ENCODE results near the gene CMTR2.
"Not testable (repeated sequence)": the region's sequence is repeated elsewhere in the genome, so short reads cannot be mapped to it uniquely, and the experiment has no call there.

CMTR2 gene, protein sequence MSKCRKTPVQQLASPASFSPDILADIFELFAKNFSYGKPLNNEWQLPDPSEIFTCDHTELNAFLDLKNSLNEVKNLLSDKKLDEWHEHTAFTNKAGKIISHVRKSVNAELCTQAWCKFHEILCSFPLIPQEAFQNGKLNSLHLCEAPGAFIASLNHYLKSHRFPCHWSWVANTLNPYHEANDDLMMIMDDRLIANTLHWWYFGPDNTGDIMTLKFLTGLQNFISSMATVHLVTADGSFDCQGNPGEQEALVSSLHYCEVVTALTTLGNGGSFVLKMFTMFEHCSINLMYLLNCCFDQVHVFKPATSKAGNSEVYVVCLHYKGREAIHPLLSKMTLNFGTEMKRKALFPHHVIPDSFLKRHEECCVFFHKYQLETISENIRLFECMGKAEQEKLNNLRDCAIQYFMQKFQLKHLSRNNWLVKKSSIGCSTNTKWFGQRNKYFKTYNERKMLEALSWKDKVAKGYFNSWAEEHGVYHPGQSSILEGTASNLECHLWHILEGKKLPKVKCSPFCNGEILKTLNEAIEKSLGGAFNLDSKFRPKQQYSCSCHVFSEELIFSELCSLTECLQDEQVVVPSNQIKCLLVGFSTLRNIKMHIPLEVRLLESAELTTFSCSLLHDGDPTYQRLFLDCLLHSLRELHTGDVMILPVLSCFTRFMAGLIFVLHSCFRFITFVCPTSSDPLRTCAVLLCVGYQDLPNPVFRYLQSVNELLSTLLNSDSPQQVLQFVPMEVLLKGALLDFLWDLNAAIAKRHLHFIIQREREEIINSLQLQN

DNA sequence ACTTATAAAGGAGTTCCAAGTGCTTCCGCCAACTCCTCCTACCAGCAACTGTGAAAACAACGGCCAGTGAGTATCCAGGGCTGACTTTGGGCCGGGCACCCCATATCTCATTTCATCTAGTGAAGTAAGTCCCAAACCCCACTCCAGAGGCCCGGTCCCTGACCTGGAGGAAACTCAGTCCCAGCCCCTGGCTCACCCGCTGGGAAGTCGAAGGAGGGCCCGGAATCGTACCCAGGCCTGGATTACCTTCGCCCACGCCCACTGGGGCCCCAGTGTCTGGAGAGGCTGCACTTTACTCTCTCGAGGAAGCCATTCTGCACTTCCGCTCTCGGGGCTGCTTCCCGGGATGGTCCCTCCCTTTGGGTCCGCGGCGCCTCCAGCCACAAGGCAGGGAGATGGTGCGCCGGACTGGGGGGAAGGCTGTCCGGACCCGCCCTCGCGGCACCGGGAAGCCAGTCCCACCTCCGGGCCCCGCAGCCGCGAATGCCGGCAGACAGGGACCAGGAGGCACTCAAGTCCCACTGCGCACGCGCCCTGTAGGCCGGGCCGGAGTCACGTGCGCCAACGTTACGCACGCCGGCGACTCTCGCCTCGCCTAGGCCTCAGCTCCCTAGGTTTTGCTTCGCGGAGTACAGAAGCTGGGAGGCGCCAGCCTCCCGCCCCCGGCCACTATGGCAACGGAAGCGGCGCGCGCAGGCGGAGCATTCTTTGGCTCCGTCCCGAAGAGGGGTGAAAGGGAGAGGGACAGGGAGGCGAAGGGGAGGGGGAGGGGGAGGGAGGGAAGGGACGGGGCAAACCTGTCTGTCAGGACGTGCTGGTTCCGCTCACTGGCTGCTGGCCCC is at the start of gene CMTR2:
CMTR2 (minus strand) TSS at position 513 of the 842 bp plus-strand sequence. CDS start 3,482 bp downstream, outside the sequence.
- DNase-seq, result peak; percentile 98

DNA sequence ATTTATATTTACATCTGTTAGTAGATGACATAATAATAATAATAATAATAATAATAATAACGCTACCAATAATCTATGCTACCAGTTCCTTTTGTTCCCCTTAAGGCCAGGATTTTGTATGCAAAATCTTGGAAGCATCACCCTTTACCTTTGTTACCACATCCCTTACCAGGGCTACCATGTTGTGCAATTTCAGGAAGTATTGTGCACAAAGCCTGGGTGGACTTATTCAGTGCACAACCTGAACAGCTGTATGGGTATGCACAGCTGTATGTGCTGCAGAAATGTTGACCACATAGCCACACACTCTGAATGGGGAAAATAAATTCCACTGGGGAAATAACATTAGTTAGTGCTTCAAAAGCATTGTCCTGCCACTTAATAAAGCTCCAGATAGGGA is 49.4 kb upstream of the CMTR2 start:
- DNase-seq, result no peak

DNA sequence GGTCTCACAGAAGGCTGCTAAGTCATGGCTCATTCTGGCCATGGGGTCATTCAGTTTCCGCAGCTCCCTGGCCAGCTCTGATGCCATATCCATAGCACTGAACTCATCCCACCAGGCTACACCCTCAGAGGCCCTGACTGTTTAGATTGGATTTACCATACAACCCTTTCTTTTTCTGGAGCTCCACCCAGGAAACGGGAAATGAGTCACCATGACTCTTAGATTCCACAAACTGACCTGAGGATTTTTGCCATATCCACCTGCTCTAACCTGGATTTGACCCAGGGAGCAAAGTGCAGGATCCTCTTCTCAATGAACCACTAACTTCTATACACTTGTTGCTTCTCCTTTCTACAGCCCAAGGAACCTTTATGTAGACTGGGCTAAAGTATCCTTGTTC is 49.0 kb upstream of the CMTR2 start:
- DNase-seq, result no peak

DNA sequence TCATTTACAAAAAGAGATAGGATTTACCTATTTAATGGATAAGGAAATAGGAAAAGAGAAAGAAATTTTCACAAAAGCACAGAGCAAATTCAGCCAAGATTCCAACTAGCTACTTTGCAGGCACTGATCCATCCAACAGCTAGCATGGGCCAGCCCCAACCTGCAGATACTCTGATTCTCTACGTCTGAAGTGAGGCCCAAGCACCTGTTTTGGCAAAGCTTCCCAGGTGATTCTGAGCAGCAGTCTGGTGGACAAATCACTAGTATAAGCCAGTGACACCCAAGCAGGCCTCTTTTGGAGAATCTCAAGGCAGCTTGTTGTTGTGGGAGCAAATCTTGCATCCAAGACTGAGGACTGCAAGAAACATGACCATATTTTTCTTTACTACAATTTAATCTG is 48.4 kb upstream of the CMTR2 start:
- DNase-seq, result no peak

DNA sequence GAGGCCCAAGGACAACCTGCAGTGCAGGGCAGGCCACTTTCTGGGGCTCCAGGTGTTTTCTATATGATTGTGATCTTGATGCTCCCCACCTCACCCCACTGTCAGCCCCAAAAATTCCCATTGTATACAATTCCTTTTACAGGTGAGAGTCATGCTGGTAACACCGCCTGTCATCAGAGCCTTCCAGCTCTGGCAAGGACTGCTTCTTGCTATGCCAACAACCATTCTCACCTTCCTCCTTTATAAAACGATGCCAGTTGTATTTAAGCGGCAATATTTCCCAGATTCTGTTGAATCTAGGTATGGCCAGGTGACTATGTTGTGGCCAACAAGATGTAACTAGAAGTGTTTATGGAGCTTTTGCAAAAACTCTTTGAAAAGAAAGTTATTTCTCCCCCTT is 38.9 kb upstream of the CMTR2 start:
- no peak for DNase-seq

DNA sequence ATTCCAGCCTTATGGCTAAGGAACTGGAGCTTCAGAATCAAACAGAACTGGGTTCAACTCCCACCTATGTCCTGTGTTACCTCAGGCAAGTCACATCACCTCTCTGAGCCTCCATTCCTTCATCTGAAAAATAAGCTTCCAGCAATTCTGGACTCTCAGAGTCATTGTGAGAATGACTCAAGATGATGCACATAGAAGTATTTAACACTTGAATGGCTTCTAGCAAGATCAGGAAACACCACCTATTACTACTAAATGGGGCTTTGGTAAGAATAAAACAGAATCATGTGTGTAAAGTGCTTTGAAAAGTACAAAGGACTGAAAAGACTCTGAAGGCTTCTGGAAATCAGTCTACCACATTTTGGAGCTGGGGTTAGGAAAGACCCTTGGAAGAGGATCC is 38.5 kb upstream of the CMTR2 start:
- DNase-seq, result no peak

DNA sequence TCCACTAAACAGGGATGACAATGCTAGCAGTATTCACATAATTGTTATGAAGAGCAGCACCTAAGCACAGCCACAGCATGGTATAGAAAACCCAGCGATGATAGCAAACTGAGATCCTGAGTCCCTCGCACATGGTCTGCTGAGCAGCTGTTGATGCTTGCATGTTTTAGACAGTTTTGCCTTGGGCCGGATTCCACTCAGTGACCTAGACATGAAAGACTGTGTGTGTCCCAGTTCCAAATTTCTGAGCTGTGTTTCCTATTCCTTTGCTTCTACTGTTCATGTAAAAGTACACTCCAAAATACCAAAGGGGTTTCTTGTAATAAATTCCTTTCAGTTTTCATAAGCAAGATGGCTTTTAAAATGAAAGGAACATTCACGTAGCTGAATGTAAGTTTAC is 30.8 kb upstream of the CMTR2 start:
- peak; percentile 64 for DNase-seq

DNA sequence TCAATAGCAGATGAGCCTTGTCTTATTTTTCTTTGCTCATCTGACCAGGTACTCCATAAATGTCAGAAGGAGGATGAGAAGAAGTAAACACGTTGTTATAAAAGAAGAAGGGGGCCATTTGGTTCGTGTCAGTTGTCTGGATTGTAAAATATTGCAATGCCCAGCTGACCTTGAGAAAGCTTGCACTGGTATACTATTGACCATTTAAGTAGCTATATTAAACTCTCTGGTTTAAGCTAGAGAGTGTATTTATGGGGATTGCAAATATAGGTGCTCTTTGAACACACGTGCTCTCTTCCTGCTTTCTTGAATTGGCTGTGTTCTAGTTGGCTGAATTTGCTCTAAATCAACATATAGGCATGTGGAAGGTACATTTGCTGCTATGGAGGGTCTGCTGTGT is 26.1 kb upstream of the CMTR2 start:
- DNase-seq, result no peak

DNA sequence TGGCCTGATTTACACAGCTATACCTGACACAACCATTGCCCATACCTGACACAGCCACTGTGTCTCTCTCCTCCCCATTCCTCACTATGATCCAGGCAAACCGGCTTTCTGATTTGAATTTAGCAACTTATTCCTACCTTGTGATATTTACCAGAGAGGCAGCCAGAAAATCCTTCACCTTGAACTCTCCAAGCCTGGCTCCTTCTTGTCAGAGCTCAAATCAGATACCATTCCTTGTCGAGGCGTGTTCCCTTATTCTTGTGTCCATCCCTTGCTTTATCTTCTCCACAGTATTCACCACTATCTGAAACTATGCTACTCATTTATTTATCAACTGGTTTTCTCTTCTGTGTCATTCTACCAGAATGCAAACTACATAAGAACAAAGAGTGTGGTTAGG is 24.4 kb upstream of the CMTR2 start:
- not testable (repeated sequence) for DNase-seq

DNA sequence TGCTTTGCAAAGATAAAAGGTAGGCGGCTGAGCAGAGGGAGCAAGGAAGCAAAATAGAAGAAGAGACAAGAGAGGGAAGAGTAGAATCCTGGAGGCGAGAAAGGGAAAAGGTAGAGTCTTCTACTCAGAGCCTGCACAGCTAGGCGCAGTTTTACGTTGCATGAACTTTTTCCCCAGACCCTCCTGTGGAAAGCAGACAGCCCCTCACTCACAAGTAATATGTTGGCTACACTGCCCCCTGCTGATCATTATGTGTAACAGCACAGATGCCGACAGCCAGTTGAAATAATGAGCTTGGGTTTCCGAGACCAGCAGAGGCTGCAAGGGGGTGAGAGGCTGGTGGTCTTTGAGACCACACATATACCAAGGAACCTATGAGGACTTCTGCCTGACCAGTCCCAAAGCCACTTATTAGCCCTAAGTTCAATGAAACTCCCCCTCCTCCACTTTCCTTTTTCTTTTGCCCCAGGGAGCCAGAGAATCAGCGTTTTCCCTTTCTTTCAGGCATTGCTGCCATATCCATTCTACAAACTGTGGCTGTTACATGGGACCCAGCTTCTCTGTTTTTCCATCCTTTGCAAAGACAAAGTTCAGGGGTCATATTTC is 22.5 kb upstream of the CMTR2 start:
- peak; percentile 92 for DNase-seq

DNA sequence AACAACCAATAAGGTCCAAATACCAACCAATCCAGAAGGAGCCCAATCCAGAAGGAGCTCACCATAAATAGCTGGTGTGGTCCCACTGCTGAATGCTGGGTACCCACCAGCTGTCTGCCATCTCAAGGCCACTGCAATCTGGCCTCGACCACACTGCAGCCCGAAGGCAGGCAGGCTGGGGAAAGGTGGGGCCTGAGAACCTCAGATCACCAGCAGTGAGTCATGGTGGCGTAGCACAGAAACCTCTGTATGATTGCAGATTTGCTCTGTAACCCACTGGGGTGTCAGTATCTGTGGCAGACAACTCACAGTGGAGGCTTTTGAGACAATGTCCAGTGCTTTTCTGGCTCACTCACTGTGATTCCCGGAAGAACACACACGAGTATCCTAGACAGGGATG is 14.7 kb upstream of the CMTR2 start:
- DNase-seq, result no peak

DNA sequence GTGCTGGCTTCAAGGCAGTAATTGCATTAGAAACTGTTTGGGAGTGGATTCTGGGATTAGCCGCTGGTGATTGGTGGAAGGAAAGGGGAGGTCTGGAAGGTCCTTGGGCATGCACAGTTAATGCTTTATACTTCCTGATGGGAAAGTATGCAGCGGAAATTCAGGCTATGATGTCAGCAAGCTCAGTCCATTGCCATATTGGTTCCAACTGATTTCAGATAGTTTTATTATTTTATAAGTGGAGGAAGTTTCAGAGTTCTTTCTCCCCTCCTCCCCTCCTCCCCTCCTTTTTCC is 8.1 kb upstream of the CMTR2 start:
- DNase-seq, result no peak

DNA sequence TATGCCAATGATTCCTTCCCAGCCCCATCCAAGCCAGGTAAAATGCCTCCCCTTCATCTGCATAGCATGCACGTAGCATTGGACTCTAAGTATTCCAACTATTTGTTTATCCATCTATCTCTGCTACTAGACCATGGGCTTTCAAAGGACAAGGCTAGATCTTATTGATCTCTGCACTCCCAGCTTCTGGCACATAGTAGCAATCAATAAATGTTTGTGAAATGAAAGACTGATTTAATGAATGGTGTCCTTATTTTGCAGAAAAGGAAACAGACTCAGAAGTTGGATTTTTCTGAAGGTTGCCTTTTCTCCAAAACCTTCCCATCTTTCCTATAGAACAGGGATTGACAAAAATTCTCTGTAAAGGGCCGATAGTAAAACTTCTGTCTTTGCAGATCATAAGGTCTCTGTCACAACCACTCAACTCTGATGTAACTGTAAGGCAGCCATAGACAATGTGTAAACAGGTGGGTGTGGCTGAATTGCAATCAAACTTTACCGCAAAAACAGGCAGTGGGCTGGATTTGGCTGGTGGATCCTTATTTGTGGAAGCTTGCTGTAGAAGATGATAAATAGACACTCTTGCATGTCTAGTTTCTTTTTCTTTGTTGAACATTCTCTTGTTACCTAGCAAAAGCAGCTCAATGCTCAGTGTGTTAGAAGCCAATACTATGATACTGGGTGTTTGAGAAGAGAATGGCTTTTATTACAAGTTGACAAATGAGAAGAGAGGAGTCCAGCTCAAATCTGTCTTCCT is 7.6 kb upstream of the CMTR2 start:
- DNase-seq, result peak; percentile 16

DNA sequence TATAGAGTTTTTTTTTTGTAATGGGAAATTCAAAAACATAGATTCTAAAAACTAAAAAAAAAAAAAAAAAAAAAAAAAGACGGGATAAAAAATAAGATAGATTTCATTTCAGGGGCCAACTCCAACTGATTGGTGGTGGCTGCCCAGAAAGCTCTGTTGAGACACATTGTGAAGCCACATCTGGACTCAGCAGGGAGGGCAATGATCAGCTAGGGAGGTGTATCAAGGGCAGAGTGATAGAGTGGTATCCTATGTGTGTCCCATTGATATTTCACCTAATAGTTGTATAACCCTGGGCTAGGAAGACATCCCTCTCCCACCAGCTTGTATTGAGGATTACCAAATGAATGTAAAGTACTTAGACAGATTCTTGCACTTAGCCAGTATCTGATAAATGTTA is 6.7 kb upstream of the CMTR2 start:
- no peak for DNase-seq

DNA sequence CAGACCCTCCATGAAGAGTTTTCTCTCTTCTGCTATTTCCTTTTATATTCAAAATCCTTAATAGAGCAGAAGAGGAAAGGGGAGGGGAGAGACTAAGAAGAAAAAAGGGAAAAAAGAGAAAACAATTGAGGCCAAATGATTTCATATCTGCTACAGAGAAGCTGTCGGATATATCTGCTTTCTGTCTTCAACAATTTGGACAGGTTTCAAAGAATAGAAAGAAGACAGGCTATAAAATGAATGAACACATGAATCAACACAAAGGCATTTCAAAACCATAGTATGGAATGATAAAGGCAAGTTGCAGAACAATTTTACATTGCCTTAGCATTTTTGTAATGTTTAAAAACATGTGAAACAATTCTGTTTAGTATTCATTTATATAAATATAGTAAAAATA is 4.7 kb upstream of the CMTR2 start:
- no peak for DNase-seq

DNA sequence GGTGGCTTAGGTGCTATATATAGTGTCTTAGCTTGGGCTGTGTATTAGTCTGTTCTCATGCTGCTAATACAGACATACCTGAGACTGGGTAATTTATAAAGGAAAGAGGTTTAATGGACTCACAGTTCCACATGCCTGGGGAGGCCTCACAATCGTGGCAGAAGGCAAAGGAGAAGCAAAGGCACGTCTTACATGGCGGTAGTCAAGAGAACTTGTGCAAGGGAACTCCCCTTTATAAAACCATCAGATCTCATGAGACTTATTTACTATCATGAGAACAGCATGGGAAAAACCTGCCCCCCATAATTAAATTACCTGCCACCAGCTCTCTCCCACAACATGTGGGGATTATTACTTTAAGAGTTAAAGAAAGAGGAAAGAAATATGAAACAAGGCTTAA is 2.9 kb upstream of the CMTR2 start:
- not testable (repeated sequence) for DNase-seq

DNA sequence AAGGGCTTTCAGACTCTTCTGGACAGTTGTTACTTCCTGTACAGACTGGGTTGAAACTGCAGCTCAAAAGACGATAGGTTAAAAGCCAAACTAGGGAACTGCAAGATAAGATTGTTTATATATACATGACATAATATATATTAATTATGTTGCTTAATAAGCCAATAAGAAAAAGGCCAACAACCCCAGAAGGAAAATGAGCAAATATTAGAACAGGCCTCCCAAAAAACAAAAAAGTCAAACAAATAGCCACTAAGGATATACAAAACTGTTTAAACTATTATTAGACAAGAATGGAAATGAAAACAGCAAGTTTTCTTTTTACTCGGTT is 495 bp upstream of the CMTR2 start:
- DNase-seq, result no peak

DNA sequence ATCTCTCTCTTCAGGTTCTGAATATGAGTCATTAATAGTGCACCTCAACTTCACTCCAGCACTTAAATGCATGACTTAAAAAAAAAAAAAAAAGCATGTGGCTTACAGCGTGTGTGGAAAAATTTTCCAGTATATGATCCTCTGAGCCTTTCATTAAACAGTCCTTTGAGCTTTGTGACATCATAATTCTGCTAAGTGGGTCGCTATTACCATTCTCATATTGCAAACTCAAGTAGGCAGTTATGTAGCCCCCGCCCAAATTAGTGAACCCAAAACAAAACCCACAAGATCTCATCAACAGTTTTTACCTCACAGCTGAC is 672 bp downstream of the CMTR2 start:
- no peak for DNase-seq

DNA sequence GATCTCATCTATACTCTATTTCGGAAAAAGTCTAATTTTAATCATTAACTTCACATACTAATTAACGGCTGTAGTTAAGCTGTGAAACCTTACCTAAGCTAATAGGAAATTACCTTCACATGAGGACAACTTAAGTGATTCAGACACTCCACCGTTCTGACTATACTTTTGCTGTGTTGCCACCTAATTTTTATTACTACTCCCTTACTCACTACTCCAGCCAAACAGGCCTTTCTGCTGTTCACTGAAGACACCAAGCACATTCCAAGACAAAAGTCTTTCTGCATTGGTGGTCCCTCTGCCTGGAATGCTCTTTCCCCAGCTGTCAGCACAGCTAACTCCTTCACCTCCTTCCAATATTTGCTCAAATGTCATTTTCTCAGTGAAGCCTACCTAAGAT is 1.3 kb downstream of the CMTR2 start:
- peak; percentile 19 for DNase-seq

DNA sequence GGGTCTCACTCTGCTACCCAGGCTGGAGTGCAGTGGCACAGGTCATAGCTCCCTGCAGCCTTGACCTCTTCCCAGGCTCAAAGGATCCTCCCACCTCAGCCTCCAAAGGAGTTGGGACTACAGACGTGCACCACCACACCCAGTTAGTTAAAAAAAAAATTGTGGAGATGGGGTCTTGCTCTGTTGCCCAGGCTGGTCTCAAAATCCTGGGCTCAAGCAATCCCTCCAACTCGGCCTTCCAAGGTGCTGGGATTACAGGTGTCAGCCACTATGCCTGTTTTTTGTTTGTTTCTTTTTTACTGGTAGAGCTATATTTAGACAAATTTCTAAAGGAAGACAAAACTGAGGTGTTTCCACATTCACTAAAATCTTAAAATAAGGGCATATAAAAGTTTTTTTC is 1.7 kb downstream of the CMTR2 start:
- no peak for DNase-seq

DNA sequence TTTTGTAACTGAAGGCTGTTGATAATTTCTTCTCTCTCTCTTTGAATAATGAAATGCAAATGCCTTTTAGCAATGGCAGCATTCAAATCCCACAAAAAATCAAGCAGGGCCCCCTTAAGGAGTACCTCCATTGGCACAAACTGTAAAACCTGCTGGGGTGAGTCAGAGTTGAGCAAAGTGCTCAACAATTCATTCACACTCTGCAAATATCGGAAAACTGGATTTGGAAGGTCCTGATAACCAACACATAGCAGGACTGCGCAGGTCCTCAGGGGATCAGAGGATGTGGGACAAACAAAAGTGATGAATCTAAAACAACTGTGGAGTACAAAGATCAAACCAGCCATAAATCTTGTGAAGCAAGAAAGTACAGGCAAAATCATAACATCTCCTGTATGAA is 5.6 kb downstream of the CMTR2 start:
- no peak for DNase-seq

DNA sequence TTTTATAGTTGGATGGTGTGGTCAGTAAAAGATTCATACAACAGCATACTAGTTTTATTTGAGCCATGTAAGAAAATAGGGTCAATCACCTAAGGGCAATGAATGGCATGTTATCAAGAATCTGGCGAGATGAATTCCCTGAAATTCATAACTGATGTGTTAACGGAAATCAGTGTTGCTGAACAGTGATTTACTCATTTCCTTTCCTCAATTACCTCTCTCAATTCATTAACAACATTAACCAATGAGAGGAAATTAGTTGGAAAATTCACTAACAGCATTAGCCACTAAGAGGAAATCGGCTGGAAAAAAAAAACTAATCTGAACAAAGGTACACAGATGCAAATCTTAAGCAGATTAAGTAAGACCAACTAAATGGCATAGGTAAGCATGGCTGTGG is 6.3 kb downstream of the CMTR2 start:
- DNase-seq, result no peak
